Activated T-helper 1 cell treated with anti-CD3 and anti-CD28 coated beads, Interleukin-12 subunit alpha, Interleukin-12 subunit beta, Interleukin-2, Interleukin-4 antibody, amounts not matched to agents 30 ng/mL and 10 ng/mL and 1 ng/mL, durations not matched to agents 14 hours and 24 hours and 36 hours (primary cell): Measurements from ENCODE around the gene NIPBL. TPM values are rescaled to one million over a fixed set of nuclear protein-coding genes. Genes with fewer than 3 reads are reported as not detected.

Source experiments
- DNase-seq: peaks from one replicate; pipeline ENCODE4 v3.0.0; 2021; ENCODE audit warnings: low spot score
- H3K27ac Mint-ChIP-seq: one replicate; pipeline ENCODE4 v1.8.0; 2021; ENCODE audit warnings: mild to moderate bottlenecking, mixed read lengths
- H3K27me3 Mint-ChIP-seq: one replicate; pipeline ENCODE4 v1.8.0; 2022; ENCODE audit warnings: mild to moderate bottlenecking, moderate library complexity, mixed read lengths; ENCODE audit not compliant: insufficient read depth
- H3K36me3 Mint-ChIP-seq: one replicate; pipeline ENCODE4 v1.8.0; 2021; ENCODE audit warnings: low read depth, mixed read lengths
- H3K4me1 Mint-ChIP-seq: one replicate; pipeline ENCODE4 v1.8.0; 2021; ENCODE audit warnings: low read depth, mixed read lengths
- H3K4me3 Mint-ChIP-seq: one replicate; pipeline ENCODE4 v1.8.0; 2021; ENCODE audit warnings: mild to moderate bottlenecking, moderate library complexity, mixed read lengths
- H3K9me3 Mint-ChIP-seq: one replicate; pipeline ENCODE4 v1.8.0; 2021; ENCODE audit warnings: mixed read lengths
- intact Hi-C: fragments of 100-400 bp; cut with micrococcal nuclease; formaldehyde crosslinking; loops from one replicate; pipeline ENCODE4 v1.15.1; 2024
- total RNA-seq: library from RNA; stranded (reverse); gene quantifications from 2 replicates; pipeline ENCODE4 v1.2.3, GENCODE V29; 2022

Gene NIPBL
- total RNA-seq, 1 donor from 2014 or later: 59.4 TPM

DNA sequence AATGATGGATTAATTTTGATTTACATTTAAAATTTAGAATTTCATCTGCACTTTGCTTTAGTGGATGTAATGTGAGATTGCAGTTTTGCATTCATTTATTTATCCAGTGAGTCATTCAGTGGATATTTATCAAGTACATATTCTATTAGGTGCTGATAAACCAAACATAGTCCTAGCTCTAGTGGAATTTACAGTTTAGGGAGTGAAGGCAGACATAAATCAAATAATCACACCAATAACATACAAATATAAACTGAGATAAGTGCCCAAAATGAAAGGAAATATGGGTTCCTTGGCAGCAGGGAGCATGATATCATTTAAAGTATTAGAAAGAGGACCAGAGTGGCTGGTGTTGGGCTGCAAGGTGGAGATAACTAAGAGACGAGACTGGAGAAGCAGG is 14.7 kb upstream of the NIPBL start:
- Mint-ChIP-seq H3K4me3 (no peak overlapping the region), H3K27me3 (peaks cover 23% of the 10 kb centered on the region), H3K27ac (no peak overlapping the region), H3K4me1 (peaks cover 5% of the 10 kb centered on the region), H3K36me3 (peaks cover 3% of the 10 kb centered on the region), H3K9me3 (no peaks in the 10 kb centered on the region)
- DNase-seq: no peak
- intact Hi-C loops: no loop called here

DNA sequence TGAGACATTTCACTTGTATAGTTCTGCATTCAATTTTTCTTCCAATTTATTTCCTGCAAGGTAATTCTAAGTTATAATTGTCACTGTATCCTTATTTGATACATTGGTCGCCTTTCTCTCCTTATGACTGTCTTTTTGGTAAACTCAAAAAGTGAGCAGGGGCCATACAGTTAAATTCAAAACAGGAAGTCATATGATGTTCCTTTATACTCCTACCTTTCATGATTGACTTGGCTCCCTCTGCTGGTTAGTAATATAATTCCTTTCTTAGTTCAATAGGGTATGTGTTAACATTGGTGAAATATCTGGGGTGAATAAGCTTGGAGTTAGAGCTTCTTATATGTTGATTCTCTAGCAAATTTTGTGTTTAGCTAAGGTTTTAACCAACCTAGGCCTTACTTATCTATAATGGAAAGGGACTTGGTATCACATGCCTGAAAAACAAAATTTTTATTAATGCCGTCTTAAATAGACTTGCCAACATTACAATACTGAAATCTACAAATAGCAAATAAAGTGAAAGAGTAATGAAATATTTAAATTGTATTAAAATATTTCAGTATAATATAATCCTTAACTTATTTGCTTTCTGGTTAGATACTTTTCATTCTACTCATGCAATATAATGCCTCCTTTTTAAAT is 6.0 kb upstream of the NIPBL start:
- Mint-ChIP-seq H3K36me3 (peaks cover 12% of the 10 kb centered on the region), H3K9me3 (no peaks in the 10 kb centered on the region), H3K27ac (no peak overlapping the region), H3K4me3 (no peak overlapping the region), H3K27me3 (peaks cover 3% of the 10 kb centered on the region), H3K4me1 (peaks cover 41% of the 10 kb centered on the region)
- no peak for DNase-seq
- intact Hi-C loops: loop anchor here (1.0 to 10.0 kb wide), 4 partner anchors 125 to 334 kb away; no protein-coding TSS in a partner anchor

DNA sequence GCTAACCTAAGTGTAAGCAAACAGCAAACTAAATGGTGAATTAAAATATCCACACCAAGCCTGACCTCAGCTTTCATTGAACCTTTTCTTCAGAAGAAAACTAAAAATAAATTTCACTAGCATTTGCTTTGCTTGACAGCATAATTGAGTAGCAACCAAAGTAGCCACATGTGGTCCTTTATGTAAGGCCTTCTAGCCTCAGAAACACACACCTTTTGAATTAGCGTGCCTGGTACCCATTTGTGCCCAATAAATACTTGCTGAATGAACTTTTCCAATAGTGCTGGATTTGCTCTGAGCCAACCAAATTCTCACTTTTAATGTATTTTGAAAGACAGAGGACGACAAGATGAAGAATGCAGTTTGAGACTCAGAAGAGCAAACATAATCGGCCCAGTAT is 2.1 kb upstream of the NIPBL start:
- H3K4me3 Mint-ChIP-seq: peak overlapping the region; percentile 93
- intact Hi-C loops: loop anchor here (2.0 to 10.0 kb wide), 2 partner anchors 14 to 330 kb away; no protein-coding TSS in a partner anchor

DNA sequence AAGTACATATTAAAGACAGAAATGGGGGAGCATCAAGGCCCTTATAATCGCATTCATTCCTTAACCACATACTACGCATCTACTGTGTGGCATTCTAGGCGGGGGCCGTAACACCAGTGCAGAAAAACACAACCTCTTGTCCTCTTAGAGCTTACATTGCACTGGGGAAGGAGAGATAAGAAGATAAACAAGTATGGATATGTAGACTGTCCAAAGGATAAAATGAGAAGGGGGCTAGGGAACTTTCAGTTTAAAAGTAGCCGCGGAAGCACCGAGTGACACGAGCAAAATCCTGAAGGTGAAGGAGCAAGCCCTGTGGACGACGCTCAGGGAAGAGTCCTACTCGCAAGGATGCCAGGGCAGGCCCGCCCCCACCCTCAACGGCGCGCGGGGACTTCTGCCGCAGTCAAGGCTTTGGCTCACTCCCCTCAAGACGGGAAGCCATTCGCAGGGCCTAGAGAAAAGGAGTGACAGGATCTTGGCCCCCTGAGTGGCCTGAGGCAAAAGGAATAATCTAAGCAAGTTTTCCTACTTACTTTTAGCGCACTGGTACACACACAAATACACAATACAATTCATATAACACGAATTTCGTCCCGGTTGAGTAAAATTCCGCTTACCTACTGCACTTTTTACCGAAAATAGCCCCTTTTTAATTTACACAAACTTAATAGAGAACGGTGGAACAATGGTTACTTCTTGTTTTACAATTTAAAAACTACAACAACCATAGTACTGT is 1.3 kb upstream of the NIPBL start:
- Mint-ChIP-seq H3K4me3 (peak overlapping the region; percentile 93), H3K9me3 (no peaks in the 10 kb centered on the region)
- intact Hi-C loops: loop anchor here (2.0 to 10.0 kb wide), 8 partner anchors 14 to 1958 kb away; partner anchors contain the start of genes BRIX1, IL7R, LMBRD2 and RAD1

More for the DNA sequence above, 2.1 kb upstream of the NIPBL start:
- Mint-ChIP-seq H3K4me1 (peaks cover 56% of the 10 kb centered on the region), H3K27ac (peak overlapping the region; percentile 19), H3K27me3 (peaks cover 2% of the 10 kb centered on the region), H3K9me3 (no peaks in the 10 kb centered on the region), H3K36me3 (peaks cover 8% of the 10 kb centered on the region)
- DNase-seq: no peak

DNA sequence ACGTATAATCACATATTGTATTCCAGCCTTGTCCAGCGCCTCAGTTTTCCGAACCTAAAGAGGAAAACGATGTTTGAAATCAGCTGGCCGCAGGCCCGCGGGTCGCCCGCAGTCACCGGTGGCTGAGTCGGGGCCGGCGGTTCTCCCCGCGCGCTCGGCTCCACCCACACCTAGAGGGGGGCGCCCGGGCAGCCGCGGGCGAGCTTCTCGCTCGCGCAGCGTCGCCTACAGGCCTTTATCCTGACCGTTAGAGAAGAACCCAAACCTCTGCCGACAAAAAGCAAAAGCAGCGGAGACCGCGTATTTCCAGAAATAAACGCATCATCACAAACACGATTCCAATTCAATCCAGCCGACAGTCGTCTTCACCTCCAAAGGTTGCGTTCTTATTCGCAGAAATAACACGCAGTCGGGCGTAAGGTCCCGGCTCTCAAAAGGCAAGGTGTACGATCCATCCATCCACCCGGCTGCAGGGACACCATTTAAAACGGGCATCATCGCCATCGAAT is 725 bp upstream of the NIPBL start:
- DNase-seq: peak; percentile 72
- intact Hi-C loops: loop anchor here (1.0 to 10.0 kb wide), 11 partner anchors 13 to 1959 kb away; partner anchors contain the start of genes BRIX1, IL7R, LMBRD2 and NADK2
- Mint-ChIP-seq H3K36me3 (peaks cover 5% of the 10 kb centered on the region), H3K9me3 (no peaks in the 10 kb centered on the region), H3K4me3 (peak overlapping the region; percentile 93), H3K27me3 (peaks cover 2% of the 10 kb centered on the region), H3K4me1 (peaks cover 55% of the 10 kb centered on the region), H3K27ac (peak overlapping the region; percentile 97)

More for the DNA sequence above, 1.3 kb upstream of the NIPBL start:
- Mint-ChIP-seq H3K36me3 (peaks cover 8% of the 10 kb centered on the region), H3K27ac (peak overlapping the region; percentile 63), H3K4me1 (peaks cover 56% of the 10 kb centered on the region), H3K27me3 (peaks cover 2% of the 10 kb centered on the region)
- DNase-seq: peak; percentile 36

DNA sequence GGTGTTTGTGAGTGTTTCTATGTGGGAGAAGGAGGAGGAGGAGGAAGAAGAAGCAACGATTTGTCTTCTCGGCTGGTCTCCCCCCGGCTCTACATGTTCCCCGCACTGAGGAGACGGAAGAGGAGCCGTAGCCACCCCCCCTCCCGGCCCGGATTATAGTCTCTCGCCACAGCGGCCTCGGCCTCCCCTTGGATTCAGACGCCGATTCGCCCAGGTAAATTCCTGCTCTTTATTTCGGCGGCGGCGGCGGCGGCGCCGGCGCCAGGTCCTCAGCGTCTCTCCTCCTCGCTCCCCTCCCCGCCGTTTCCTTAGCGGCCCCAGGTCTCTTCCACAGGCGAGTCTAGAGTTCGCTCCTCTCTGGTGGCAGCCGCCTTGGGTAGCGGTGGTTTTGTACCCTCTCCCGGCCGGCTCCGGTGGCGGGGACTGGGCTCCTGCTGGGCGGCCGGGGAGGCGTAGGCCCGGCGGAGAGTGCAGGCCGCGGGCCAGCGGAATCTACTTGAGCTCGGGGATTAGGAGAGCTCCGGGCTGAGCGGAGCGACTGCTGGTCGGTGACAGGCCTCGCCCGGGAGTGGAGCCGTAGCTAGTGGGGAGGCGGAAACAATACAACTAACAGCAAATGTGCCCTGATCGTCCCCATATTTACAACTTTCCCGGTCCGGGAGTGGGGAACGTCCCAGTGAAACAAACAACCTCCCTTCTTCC is 547 bp downstream of the NIPBL start:
- Mint-ChIP-seq H3K27ac (peak overlapping the region; percentile 97), H3K27me3 (peaks cover 2% of the 10 kb centered on the region), H3K4me1 (peaks cover 61% of the 10 kb centered on the region), H3K4me3 (peak overlapping the region; percentile 93), H3K36me3 (peaks cover 1% of the 10 kb centered on the region), H3K9me3 (no peaks in the 10 kb centered on the region)
- intact Hi-C loops: loop anchor here (1.0 to 10.0 kb wide), 10 partner anchors 130 to 1960 kb away; partner anchors contain the start of genes BRIX1, IL7R, LMBRD2 and NADK2
- peak; percentile 45 for DNase-seq

DNA sequence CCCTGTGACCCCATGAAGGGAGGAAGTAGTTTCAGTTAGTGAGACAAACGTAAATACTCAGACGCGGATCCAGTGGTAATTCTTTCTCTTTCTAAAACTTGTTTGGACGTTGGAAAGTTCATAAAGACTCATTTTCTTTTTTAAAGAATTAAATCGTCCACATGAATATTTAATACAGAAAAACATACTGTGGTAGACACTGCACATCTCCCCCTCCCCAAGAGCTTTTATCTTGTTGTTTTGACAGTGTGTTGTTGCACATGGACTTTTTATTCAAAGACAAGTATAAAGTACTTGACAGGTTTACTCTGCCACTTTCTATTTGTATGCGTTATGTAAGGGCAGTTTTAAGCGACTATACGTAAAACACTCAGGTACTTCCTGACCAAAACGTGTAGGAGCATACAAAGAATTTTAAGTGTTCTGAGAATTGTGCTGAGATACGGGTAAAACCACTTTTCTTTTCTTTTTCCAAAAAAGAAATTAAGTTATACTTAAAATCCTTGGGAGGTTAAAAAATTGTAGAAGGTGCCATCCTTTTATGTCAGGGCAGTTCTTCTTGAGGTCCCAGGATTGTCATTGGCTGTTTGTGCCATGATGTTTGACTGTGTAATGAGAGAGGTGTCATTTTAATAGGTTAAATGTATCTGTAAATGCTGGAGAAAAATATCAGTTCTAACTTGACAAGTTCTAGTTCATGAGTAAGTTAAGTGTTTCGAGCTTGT is 1.3 kb downstream of the NIPBL start:
- peak overlapping the region; percentile 93 for H3K4me3 Mint-ChIP-seq
- H3K4me1 Mint-ChIP-seq: peaks cover 63% of the 10 kb centered on the region
- H3K27me3 Mint-ChIP-seq: peaks cover 2% of the 10 kb centered on the region
- peak overlapping the region; percentile 97 for H3K27ac Mint-ChIP-seq
- no peaks in the 10 kb centered on the region for H3K9me3 Mint-ChIP-seq
- no peak for DNase-seq
- peaks cover 1% of the 10 kb centered on the region for H3K36me3 Mint-ChIP-seq
- intact Hi-C loops: loop anchor here (1.0 to 10.0 kb wide), 9 partner anchors 11 to 1961 kb away; partner anchors contain the start of genes BRIX1, IL7R, LMBRD2 and RAD1

DNA sequence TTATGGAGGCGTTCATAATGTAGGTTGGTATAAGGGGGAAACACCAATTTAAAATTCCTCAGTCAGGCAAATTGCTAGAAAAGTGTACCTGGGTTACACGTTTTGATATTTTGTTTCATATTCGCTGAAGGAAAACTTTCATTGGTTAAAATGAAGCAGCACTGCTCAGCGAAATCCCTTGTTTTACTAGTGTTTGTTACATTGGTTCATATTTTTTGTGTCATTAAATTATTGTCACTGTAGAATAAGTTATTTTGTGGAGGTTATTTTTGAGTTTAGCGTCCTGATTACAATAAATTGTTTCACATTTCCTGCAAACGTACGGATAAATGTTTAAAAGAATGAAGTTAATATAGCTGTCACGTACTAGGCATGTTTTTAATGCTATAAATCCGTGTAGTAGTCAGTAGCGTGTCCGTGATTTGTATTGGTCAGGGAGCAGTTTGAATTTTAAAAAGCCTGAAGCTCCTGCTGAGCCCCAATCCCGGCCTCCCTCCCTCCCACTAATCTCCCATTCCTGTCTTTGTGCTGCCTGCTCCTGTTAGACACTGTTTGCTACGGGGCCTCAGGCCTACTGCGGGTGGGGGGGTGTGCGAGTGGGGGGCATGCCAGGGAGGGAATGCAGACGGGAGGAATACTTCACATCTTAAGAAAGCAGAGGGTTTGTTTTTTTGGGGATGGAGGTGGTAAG is 2.0 kb downstream of the NIPBL start:
- H3K4me3 Mint-ChIP-seq: peak overlapping the region; percentile 93
- H3K4me1 Mint-ChIP-seq: peaks cover 55% of the 10 kb centered on the region
- peaks cover 1% of the 10 kb centered on the region for H3K36me3 Mint-ChIP-seq
- H3K9me3 Mint-ChIP-seq: no peaks in the 10 kb centered on the region
- H3K27ac Mint-ChIP-seq: peak overlapping the region; percentile 97
- no peak for DNase-seq
- H3K27me3 Mint-ChIP-seq: peaks cover 2% of the 10 kb centered on the region
- intact Hi-C loops: loop anchor here (1.0 to 10.0 kb wide), 9 partner anchors 11 to 1961 kb away; partner anchors contain the start of genes BRIX1, IL7R, LMBRD2 and RAD1

DNA sequence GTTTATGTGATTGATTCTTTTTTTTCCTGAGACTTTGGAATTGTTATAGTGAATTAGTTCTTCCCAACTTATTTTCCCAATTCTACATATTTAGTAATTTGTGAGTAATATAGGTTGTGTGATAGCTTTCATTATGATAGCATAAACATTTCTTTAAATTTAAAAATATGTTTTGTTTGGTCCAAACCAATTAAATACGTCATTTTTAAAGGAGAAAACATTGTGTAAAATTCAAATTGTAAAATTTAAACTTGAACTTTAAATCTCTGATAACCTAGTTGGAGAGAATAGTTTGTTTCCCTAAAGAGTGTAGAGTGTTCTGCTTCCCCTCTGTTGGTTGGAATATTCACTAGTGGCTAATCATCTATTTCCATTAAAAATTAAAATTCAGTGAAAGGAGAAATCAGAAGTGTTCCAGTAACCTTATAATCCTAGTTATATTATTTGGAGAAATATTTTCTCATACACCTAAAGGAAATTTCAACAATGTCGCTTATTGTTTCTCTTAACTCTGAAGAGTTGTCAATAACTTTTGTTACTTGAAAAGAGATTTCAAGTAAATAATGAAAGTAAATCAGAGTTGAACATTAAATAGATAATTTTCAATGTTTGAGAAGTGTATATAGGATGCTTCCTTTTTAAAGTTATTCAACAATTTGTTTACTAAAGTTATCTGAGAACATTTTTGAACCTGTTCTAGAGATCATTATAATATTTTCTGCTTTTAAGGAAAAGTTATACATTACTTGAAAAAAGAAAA is 2.9 kb downstream of the NIPBL start:
- DNase-seq: no peak
- H3K9me3 Mint-ChIP-seq: no peaks in the 10 kb centered on the region
- H3K27me3 Mint-ChIP-seq: peaks cover 2% of the 10 kb centered on the region
- peak overlapping the region; percentile 93 for H3K4me3 Mint-ChIP-seq
- peaks cover 58% of the 10 kb centered on the region for H3K4me1 Mint-ChIP-seq
- H3K27ac Mint-ChIP-seq: no peak overlapping the region
- peaks cover 3% of the 10 kb centered on the region for H3K36me3 Mint-ChIP-seq
- intact Hi-C loops: loop anchor here (5.0 to 10.0 kb wide), 7 partner anchors 128 to 1962 kb away; partner anchors contain the start of genes BRIX1, IL7R, LMBRD2 and RAD1

DNA sequence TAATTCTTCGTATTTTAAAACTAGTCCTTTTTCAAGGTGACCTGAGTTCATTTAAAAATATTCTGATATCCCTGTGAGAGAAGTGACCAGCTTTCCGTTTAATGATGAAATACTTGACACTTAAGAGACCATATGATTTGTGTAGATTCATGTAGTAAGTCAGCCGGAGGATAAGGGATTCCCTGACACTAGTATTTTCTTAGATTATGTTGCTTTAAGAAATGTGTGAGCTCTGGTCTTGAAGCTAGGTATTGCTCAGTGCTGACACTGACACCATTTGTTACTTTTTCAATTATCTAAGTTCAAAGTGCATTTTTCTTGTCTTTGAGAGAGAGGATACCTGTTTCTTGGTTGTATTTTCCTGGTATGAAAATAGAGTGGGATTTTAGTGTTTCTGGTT is 4.2 kb downstream of the NIPBL start:
- DNase-seq: no peak
- Mint-ChIP-seq H3K4me3 (no peak overlapping the region), H3K4me1 (peaks cover 51% of the 10 kb centered on the region), H3K27me3 (peaks cover 2% of the 10 kb centered on the region), H3K9me3 (no peaks in the 10 kb centered on the region), H3K27ac (no peak overlapping the region), H3K36me3 (peaks cover 3% of the 10 kb centered on the region)
- intact Hi-C loops: no loop called here

DNA sequence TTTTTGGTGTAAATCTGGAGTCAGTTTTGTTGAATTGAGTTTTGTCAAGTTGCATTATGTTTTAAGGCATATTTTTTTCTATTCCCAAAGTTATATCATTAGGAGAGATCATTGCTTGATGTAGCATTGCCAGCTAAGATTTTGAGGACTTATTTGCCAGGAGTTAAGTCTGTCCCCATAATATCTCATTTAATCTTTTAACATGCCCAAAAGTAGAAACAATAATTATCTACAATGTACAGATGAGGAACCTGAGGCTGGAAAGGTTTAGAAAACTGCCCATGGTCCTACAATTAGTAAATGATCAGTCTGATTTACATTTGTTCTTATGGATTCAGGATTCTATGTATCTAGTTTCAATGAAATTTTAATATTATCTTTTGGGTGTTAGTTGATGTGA is 4.7 kb downstream of the NIPBL start:
- H3K36me3 Mint-ChIP-seq: peaks cover 3% of the 10 kb centered on the region
- H3K27me3 Mint-ChIP-seq: peaks cover 2% of the 10 kb centered on the region
- no peak for DNase-seq
- no peaks in the 10 kb centered on the region for H3K9me3 Mint-ChIP-seq
- intact Hi-C loops: no loop called here
- H3K4me1 Mint-ChIP-seq: peaks cover 51% of the 10 kb centered on the region
- no peak overlapping the region for H3K27ac Mint-ChIP-seq
- no peak overlapping the region for H3K4me3 Mint-ChIP-seq
